NCI-H345 (cell line): ENCODE data around the gene ESYT1.

Experiments
- DNase-seq: peaks from one replicate; lab custom pipeline; 2025; lab: John Stamatoyannopoulos, UW

Gene ESYT1

GRCh38 chr12:56129206-56129941, 1.3 kb downstream of the ESYT1 start:
- peak; percentile 41 for DNase-seq

GRCh38 chr12:56129942-56130495, 2.0 kb downstream of the ESYT1 start:
- no peak for DNase-seq

GRCh38 chr12:56130876-56131275, 2.8 kb downstream of the ESYT1 start:
- DNase-seq, result no peak

GRCh38 chr12:56134897-56135296, 6.8 kb downstream of the ESYT1 start:
- DNase-seq, result no peak

GRCh38 chr12:56137853-56138571, 9.9 kb downstream of the ESYT1 start:
- DNase-seq, result no peak

- DNase-seq, result no peak
Measured at GRCh38 chr12:56141946-56142784, 14.1 kb downstream of the ESYT1 start.

GRCh38 chr12:56143217-56143616, 15.2 kb downstream of the ESYT1 start:
- DNase-seq, result no peak

- DNase-seq, result no peak
Measured at GRCh38 chr12:56143870-56144269, 15.8 kb downstream of the ESYT1 start.

GRCh38 chr12:56145217-56145616, 17.1 kb downstream of the ESYT1 start:
- no peak for DNase-seq

GRCh38 chr12:56146492-56147460, 18.7 kb downstream of the ESYT1 start:
- no peak for DNase-seq

GRCh38 chr12:56150563-56150962, 22.5 kb downstream of the ESYT1 start:
- DNase-seq, result no peak

GRCh38 chr12:56151672-56152131, 23.6 kb downstream of the ESYT1 start:
- DNase-seq, result peak; percentile 63

- peak; percentile 94 for DNase-seq
Measured at GRCh38 chr12:56152132-56152755, 24.2 kb downstream of the ESYT1 start, which contains the start of gene MYL6B. TSS of gene MYL6B (plus strand) at chr12:56152587. CDS start at chr12:56153919, 1,332 bp downstream.

GRCh38 chr12:56152756-56153677, 24.9 kb downstream of the ESYT1 start:
- DNase-seq, result no peak

GRCh38 chr12:56153678-56154065, 25.6 kb downstream of the ESYT1 start:
- no peak for DNase-seq

- peak; percentile 45 for DNase-seq
Measured at GRCh38 chr12:56154246-56154771, 26.2 kb downstream of the ESYT1 start.

GRCh38 chr12:56154818-56155217, 26.8 kb downstream of the ESYT1 start:
- no peak for DNase-seq

GRCh38 chr12:56155256-56155845, 27.3 kb downstream of the ESYT1 start:
- no peak for DNase-seq
